AG04449 (cell line): ENCODE measurements around the gene DCUN1D4.

Experiments used
- CTCF ChIA-PET: fragments of 350-600 bp; formaldehyde crosslinking; extraction: SDS; loops from one replicate; lab custom pipeline; 2021; ENCODE audit warnings: antibody characterized with exemption; lab: Yijun Ruan, JAX
- POLR2A ChIA-PET: fragments of 400-600, 350-600 bp; formaldehyde crosslinking; extraction: SDS; loops from one replicate; lab custom pipeline; 2020; ENCODE audit warnings: antibody characterized with exemption, inconsistent platforms; lab: Yijun Ruan, JAX
- DNase-seq: peaks from one replicate; pipeline ENCODE4 v3.0.0-alpha.2; 2010; ENCODE audit warnings: low read depth, low spot score
- H3K4me3 ChIP-seq: 2 replicates; pipeline ENCODE4 v1.5.1; 2011; ENCODE audit warnings: low read depth, mild to moderate bottlenecking, control low read depth, low read length
- CTCF ChIP-seq: IDR thresholded peaks from one replicate; pipeline ENCODE4 v1.5.1; 2011; ENCODE audit warnings: mild to moderate bottlenecking, moderate library complexity, low read length, control low read depth, inconsistent platforms; ENCODE audit not compliant: insufficient read depth; ENCODE audit errors: missing control alignments

The DCUN1D4 gene

GRCh38 chr4:51867689-51868448 lies 24.9 kb downstream of the DCUN1D4 start:
- no peak overlapping the region for H3K4me3 ChIP-seq
- DNase-seq: no peak
- CTCF ChIA-PET: no interaction called here
- POLR2A ChIA-PET: no interaction called here
- no peak for TF ChIP-seq CTCF

- POLR2A ChIA-PET: no interaction called here
These were observed 25.5 kb downstream of the DCUN1D4 start for GRCh38 chr4:51868449-51868847.

GRCh38 chr4:51870441-51871188 lies 27.7 kb downstream of the DCUN1D4 start:
- no peak overlapping the region for H3K4me3 ChIP-seq
- ChIA-PET POLR2A (no interaction called here), CTCF (interaction anchor here (0.8 to 2.7 kb wide), 6 partner anchors 8 to 28 kb away, joined by 3 to 10 read pairs (median 6); partner anchors contain the start of gene DCUN1D4)
- TF ChIP-seq CTCF: no peak
- no peak for DNase-seq

More at GRCh38 chr4:51868449-51868847, 25.5 kb downstream of the DCUN1D4 start:
- CTCF ChIA-PET: no interaction called here
- no peak for DNase-seq
- TF ChIP-seq CTCF: no peak
- H3K4me3 ChIP-seq: no peak overlapping the region

GRCh38 chr4:51872283-51872997 lies 29.5 kb downstream of the DCUN1D4 start:
- no peak for DNase-seq
- ChIA-PET POLR2A (no interaction called here), CTCF (interaction anchor here (2.4 to 2.7 kb wide), 2 partner anchors 10 to 13 kb away, joined by 8 to 9 read pairs; no protein-coding TSS in a partner anchor)
- H3K4me3 ChIP-seq: no peak overlapping the region
- TF ChIP-seq CTCF: no peak

GRCh38 chr4:51874551-51874950 lies 31.6 kb downstream of the DCUN1D4 start:
- no peak overlapping the region for H3K4me3 ChIP-seq
- ChIA-PET POLR2A (no interaction called here), CTCF (no interaction called here)
- TF ChIP-seq CTCF: no peak
- DNase-seq: no peak
